Stimulated activated CD8-positive, alpha-beta memory T cell treated with anti-CD3 and anti-CD28 coated beads, Interleukin-15, amount 100 ng/mL, for 1 hour (primary cell): ENCODE results near the gene CA4.
A peak's percentile ranks its signal among the peaks of the same experiment; 100 is the strongest.

Experiments
- DNase-seq: peaks from one replicate; pipeline ENCODE4 v3.0.0-alpha.2; 2020; ENCODE audit warnings: low read depth

CA4 gene

DNA sequence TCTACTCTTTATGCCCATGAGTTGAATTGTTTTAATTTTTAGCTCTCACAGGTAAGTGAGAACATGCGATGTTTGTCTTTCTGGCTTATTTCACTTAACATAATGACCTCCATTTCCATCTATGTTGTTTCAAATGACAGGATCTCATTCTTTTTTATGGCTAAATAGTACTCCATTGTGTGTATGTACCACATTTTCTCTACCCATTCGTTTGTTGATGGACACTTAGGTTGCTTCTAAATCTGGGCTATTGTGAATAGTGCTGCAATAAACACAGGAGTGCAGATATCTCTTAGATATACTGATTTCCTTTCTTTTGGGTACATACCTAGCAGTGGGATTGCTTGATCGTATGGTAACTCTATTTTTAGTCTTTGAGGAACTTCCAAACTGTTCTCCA is 19.3 kb upstream of the CA4 start:
- DNase-seq: no peak

DNA sequence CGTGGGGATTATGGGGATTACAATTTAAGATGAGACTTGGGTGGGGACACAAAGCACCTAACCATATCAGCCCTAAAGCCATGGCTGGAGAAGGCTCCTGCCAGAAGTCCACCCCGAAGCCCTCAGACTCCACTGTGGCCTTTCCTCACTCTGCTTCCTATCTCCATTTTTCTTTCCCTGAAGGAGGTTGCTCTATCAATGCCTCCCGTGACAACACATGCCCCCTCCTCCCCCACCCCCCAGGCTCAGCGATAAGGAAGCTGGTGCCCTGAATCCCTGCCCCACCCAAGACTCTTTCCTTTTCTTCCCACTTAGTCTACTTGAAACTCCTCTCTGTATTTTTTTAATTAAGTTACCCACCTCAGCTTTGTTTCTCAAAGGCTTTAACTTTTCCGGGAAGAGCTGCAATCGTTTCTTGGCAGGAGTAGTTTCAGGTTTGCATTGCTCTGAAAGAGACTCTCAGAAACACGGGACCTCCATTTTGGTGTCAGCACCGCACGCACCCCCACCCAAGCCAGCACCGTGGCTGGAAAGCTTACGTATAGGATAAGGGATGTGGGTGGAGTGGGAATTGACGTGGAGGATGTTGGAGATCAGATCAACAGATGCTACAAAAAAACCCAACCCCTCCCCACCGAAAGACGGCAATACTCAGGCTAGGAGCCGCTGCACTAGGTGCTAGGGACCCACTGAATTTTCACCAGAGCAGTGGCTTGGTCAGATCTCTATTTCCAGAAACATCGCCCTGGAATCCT is 15.2 kb upstream of the CA4 start:
- no peak for DNase-seq

DNA sequence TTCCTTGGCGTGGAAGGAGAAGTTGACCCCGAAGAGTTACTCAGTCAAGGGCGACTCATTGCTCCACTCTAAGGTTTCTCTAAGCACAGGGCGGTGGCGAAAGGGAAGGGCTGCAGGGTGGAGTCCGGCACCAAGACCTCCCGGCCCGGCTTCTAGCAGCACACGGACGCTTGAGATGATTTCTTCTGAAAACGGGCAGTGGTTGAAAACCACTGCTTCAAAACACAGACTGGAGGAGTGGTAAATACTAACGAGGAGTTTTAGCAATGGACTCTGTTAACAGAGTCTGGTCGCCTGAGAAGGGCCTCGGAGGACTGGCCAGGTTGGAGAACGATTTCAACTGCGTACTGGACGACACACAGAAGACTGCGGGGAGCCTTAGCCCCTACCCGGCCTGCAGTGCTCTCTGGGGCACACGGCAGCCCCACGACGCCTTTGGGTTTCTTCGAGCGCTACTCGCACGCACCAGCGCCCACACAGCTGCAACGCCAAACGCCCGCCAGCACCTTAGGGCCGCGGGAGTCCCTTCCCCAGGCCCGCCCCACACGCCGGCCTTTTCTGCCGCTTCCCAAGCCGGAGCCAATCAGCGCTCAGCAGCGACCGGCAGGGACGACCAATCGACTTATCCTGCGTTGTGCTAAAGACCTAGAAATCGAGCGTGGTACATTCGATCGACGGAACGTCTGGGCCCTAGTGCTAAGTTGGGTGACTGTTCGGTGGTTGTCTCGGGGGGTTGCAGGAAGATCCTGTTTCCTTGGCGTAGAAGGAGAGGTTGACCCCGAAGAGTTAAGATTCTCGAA is 14.4 kb upstream of the CA4 start:
- DNase-seq: peak; percentile 37

DNA sequence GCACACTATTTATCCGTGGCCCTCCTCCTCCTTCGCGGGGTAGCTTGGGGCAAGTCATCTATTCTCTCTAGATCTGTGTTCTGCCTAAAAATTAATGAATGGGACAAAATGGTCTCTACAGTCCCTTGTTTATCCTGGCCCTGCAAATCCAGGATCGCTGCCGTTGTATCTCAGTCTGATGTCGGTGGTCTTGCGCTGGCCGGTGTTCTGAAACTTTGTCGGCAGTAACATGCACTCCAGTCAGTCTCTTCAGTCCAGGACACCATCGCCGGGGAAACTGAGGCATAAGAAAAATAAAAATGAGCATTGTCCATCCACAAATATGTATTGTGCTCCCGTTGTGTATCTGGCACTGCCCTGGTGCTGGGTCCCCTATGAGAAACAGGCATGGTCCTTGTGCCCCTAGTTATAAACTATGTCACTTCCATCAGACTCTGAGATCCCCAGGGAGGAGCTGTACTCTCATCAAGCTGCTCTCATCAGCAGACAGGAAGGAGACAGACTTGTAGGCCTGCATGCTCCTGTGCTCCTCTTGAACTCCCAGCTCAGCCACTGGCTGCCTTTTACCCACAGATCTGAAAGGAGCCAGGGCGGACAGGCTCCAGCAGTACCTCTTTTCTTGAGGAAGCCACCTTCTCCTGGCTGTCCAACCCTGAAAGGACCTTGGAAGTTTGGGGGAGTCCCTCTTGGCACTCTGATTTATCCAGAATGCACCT is 13.7 kb upstream of the CA4 start:
- DNase-seq: no peak

DNA sequence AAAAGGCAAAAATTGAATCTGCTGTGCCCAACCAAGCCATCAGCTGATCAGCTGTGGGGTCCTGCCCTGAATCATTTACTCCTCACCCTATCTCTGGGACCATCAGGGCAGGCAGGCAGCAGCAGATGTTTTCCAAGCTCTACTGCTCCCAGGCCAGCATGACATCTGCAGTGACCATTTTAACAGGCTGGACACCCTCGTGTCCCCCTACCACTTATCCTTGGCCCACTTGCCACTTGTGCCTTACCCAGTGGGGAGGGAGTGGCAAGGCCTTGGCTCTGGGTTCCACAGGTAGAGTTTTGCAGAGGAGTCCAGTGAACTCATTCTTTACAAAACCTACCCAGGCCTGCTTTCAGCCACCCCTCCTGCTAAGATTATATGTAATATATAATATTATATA is 12.0 kb upstream of the CA4 start:
- DNase-seq: no peak

DNA sequence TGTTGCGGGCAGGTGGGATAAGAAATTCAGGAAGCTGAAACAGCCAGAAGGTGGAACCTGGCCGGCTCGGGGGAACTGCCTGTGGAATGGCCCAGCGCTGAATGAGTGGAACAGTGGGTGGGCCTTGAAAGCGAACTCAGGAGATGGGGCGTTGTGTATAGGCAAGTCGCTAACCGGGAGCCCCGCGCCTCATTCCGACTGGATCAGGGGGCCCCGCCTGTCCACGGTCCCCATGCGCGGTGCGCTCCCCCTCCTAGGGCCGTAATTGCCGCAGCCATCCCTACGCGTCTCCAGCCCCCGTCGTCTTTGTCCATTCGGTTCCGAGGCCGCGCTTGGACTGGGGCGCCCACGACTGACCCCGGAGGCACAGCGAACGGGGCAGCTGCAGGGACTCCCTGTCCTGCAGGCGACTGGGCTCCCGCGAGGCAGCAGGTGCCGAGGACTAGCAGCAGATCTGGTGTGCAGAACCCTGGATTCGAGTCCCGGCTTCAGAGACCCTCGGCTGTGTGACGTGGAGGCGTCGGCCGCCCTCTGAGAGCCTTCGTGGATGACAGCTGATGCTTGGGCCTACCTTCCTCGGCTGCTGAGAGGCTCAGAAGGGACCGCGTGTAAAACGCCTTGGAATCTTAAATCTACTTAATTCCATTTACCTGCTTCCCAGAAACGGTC is 10.9 kb upstream of the CA4 start:
- no peak for DNase-seq

DNA sequence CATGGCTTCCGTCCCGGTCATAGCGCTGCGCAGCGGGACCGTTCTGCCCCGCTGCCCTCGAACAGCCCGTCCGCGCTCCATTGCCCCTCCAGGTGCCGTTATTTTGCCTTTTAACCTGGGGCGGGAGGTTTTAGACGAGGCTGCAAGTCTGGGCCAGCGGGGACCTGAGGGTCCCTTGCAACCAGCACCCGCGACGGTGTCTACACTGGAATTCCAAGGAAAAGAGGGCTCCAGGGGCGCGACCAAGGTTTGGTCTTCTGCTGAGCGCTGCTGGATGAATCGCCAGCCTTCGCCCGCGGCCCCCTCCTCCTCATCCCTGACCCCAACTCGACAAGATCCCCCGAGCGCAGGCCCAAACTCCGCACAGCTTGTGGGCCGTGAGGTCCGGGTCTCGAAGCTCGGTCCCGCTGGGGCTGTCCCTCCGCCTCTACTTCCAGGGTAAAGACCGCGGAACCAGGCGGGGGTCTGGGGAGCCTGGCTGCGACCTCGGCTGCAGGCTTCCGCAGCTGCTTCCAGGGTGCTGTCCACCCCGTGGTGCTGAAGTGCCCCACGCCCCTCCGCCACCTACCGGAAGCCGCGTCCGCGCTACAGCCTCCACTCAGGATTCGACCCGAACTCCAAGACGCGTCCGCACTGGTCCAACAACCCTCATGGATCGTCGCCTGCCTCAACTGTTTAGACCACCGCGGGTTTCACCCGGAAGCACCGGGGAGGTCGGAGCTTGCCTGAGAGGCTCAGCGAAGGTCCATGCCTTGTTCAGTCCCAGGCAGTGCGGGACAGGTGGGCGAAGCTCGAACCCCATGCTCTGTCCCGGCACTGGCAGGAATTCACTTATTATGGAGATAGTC is 10.1 kb upstream of the CA4 start:
- DNase-seq: peak; percentile 25

DNA sequence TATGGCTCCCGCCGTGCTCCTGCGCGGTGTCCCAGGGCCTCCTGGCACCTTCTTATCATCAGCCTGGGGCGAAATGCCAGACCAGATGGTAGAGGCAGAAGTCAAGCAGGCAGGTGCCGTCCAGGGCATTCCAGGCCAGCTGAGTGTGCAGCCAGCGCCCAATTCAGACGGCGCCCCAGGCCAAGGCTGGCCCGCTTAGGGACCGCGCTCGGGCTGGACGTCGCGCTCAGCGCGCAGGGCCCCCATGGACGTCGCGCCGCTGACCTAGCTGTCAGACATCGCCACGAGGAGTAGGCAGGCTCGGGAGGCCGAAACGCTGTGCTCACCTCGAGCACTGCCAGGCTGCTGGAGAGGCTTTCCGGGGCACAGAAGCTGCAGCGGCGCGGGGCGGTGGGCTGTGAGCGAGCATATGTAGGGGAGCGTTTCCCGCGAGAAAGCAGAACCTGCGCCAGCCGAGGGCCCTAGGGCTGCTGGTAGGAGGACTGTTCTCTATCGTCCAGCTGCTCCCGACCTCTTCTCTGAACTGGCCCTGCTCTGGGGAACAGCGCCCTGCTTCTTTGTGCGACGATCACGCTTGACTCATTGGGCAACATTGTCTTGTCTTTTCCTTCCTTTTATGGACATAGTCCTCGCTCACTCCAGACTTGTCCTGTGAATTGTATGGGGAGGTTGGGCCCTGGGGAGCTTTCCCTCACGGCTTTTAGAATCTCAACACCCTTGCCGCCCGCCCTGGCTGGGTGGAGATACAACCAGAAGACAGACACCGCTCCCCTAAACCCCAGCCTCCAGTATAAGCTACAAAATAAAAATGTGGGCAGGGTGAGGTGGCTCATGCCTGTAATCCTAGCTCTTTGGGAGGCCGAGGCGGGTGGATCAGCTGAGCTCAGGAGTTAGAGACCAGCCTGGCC is 8.4 kb upstream of the CA4 start:
- no peak for DNase-seq

DNA sequence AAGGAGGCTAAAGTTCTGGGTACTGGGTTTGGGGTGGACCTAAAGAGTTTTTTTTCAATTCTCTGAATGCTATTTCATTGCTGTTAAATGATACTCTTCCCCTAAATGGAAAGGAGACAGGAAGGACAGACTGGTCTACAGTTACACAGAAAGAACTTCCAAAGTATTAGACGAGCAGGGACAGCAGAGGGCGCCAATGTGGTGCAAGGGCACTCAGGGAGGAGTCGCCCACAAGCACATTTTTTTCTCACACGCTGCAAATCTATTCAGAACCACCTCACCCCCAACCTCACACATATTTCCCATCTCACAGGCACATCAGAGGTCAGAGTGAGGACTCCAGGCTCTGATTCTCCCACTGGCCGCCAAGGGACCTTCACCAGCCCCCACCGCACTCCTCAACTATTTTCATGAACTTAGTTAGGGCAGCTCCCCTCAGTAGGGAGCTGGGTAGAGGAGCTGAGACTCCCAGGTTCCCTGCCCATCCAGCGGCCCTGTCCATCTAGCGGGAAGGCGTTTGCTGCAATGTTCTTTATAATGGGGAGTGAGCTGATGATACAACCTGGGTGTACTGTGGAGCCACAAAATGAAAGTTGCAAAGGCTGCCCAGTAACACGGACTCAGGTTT is 6.8 kb upstream of the CA4 start:
- DNase-seq: peak; percentile 52

DNA sequence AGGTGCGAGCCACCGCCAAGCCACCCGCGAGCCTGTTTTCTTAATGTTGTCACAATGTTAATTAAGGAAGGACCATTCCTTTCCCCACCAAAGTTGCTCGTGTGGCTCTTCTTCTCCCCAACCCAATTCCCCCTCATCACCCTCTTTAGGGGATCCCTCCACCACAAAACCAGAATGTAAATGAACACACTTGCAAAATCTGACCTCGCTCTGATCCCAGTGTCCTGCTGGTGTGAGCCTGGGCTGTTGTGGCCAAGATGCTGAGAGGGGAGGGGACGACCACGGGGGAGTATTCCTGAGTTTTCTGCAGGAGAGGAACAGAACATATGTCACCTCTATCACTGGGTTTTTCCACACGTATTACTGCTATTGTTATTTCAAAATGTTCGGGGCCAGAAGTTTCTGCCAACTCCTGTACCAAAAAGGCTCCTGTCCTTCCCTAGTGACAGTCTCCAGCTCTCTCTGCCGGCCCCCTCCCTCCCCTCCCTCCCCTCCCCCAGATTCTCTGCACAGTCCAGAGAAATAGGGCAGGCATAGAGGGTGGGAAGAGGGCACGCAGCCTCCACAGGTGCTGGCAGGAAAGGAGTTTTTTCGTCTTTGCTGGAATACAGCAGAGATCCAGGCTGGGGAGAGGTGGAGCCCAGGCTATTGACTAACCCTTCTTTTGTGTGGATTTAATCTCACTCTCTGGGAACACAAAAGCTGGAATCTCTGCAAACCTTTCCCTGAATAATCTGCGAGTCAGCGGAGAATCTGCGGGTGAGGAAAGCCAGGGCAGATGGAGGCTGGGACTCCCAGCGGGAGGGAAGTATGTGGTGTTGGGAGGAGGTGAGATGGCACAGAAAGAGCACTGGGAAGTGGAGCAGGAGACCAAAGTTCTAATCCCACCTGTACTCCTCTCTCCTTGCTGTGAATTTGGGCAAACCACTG is 4.5 kb upstream of the CA4 start:
- DNase-seq: no peak

DNA sequence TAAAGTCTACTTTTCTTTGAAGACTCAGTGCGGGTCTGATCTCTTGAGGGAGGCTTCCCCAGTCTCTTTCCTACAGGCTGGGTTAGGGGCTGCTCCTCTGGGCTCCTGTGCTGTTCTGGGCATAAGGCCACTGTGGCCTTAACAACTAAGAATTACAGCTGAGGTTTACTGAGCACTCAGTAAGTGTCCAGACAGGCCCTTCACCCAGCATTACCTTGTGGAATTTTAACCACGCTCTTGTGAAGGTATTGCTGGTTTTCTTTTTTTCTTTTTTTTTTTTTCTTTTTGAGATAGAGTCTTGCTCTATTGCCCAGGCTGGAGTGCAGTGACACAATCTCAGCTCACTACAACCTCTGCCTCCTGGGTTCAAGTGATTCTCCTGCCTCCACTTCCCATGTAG is 3.6 kb upstream of the CA4 start:
- DNase-seq: no peak

DNA sequence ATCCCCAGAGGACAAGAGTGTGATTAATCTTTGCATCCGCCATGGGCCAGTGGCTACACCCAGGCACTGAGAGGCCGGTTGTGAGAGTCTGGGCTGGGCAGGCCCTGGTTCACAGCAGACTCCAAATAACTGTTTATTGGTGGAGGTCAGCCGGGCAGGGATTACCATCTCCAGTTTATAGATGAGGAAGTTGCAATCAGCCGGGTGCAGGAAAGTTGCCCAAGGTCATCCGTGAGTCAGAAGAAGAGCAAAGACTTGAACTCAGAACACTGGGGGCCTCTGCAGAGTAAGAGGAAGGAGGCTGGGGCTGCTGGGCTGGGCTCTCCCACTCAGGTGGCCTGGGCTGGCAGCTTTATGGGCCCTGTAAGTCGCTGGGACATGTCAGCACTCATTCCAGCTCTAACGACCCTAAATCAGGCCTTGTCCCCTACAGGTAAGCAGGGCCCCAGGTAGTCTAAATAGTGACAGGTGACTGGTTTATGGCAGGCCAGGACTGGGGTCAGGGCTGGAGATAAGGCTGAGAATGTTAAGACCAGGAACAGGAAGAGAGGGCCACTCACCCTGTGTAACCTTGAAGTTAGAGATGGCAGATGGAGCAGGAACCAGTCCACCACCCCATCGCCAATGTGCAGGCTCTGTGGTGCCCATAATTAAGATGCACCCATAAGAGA is 2.1 kb upstream of the CA4 start:
- no peak for DNase-seq

DNA sequence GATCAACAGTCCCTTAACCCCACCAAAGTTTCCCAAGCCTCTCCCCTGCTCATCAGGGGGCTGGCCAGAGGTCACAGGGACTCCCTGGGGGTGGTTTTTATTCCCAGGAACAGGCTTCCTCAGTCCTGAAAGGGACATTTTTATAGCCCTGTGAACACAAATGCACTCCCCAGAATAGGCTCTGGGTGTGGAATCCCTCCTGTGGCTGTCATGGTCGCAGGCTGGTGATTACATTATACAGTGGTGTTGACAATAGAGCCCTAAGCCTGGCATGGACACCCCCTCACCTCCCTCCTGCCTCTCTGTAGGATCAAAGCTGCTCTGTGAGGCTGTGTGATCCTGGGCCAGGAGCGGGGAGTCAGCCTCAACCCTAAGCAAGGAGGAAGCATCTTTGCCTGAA is 1.4 kb upstream of the CA4 start:
- no peak for DNase-seq

DNA sequence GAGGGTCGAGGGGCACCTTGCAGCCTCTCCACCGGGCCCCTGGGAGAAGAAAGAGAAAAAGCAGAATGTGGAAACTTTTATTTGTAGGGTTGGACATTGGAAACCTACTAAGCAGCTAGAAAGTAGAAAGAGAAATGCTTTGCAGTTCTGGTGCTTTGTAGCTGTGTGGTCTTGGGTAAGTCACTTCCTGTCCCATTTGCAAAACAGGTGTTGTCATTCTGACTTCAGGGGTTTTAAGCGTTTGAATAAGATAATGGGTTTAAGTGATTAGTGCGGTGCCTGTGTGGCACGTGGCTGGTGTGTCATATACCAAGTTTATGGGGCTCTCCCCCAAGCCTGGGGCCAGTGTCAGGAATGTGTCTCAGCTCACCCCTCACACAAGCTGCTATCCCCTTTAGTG is 1.6 kb downstream of the CA4 start:
- DNase-seq: no peak

DNA sequence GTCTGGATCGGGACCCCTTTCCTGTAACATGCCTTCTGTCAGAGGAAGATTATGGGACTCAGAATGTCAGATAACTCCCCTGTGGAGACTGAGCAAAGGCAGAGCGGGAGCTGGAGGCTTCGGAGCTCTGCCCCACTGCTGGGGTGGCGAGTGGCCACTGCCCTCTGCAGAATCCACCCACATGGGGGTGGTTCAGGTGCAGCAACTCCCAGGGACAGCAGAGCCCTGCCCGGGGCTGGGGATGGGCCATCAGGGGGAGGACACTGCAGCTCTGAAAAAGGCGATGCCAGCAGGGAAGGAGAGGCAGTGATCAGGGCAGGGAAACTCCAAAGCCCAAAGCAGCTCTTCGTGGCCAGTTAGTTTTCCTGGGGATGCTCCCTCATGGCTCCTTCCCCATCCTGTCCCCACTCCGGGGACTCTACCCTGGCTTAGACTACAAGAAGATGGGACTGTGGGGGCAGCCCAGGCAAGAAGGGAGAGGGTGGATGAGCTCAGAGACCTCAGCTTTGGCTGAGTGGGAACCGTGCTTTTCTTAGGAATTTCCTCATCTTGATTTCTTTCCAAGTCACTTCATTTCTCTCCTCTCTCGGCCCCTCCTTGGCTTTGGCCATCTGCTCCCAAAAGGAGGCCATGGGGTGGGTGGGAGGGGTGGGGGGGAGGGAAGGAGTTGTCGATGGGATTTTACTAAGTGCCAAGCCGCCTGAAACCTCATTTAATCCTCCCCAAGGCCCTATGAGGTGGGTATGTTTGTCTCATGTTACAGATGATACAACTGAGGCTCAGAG is 4.0 kb downstream of the CA4 start:
- DNase-seq: no peak

DNA sequence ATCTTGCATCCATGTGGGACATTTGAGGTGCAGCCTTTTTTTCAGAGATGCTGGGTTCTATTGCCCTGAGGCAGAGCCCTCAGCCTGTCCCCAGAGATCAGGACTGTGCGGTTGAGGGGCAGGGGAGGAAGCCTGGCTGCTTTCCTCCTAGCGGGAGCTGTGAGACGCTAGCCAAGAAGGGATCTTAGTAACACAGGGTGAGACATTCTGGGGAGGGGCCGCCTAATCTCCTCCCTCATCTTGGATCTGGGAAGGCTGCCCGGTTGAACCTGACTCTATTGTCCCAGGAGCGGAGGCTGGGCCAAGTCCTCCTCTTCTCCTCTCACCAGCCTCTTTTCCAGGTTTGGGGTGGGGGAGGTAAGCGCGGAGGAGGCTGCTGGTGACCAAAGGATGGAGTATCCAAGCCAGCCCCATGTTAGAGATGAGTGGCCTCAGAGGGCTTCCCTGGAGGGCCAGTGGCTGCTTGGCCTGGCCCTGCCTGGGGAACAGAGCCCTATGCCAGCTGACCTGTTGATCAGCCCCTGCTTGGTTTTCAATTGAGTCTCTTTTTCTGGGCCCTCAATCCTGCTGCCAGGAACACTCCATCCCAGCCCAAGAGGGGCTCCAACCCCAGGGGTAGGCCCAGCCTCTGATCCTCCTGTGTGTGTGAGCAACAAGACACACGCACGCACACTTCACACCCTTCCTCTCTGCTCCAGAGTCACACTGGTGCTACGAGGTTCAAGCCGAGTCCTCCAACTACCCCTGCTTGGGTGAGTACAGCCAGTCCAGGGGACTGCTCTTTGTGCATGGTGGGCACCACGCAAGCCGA is 5.0 kb downstream of the CA4 start:
- no peak for DNase-seq

DNA sequence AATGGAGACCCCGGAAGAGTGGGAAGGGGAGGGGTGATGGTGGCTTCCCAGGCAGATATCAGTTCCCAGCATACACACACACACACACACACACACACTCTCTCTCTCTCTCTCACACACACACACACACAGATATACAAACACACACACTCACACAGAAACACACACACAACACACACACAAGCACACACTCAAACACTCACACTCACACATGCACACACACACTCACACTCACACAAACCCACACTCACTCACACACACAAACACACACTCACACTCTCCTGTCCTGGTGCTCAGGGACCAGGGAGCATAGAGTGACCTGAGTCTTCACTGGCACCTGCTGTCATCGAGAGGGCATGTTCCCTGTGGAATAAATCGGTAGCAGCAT is 5.6 kb downstream of the CA4 start:
- DNase-seq: no peak
